Measurements from ENCODE around the gene CHST15.

The CHST15 gene

DNA sequence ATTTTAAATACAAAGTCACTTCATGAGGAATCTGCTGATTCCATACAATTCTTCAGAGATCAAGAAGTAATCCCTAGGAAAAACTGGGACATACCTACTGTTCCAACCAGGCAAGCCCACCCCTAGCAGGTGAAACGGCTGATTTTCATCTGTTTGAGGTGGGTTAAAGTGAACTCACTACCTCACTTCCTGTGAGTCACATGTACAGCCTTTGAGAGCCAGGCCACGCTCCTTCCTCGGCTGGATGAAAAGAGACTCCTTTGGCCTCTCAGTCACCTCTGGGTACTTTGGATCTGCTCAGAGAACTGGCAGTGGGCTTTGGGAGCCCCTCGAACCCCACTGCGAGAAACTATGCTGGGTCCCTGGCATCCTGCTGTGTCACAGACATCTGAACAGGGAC is 68.2 kb downstream of the CHST15 start:
- peaks cover 10% of the 10 kb centered on the region for H3K4me1 ChIP-seq (ENCODE audit: control insufficient read depth, insufficient read depth, low read length)
- H3K27me3 ChIP-seq (ENCODE audit: control insufficient read depth, insufficient read depth, low read length, poor library complexity, severe bottlenecking) = peaks cover 14% of the 10 kb centered on the region
- no peak overlapping the region for H3K27ac ChIP-seq (ENCODE audit: insufficient read depth, low read depth, low read length, poor library complexity, severe bottlenecking)
- whole genome bisulfite sequencing, 2 experiments = 92 to 94% methylated on average over 5 of the region's 5 CpGs
- H3K9me3 ChIP-seq (ENCODE audit: control insufficient read depth, low read length) = no peaks in the 10 kb centered on the region
- H3K36me3 ChIP-seq (ENCODE audit: control insufficient read depth, insufficient read depth, low read length) = no peaks in the 10 kb centered on the region
- no peak overlapping the region for H3K4me3 ChIP-seq (ENCODE audit: insufficient read depth, low read depth, low read length)

DNA sequence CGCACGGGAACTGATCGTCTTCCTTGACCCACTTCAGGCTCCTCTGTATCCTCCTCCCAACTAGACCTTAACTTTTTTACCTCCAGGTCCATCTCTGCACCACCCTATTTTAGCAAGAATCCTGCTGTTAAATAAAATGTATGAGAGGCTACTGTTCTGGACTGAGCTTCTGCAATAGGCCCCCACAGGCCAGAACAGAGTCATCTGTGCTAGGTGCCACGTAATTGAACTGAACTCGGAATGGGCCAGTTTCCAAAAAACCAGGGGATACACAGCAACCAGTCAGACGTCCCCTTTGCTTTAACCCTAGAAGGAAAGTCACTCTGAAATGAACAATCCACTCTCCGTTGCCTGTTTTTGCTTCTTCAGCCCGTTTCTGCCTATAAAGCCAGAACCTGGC is 71.3 kb downstream of the CHST15 start:
- 84 to 86% methylated on average over 8 of the region's 8 CpGs for WGBS, 2 experiments
- Histone ChIP-seq H3K36me3 (ENCODE audit: control insufficient read depth, insufficient read depth, low read length) (no peaks in the 10 kb centered on the region), H3K27me3 (ENCODE audit: control insufficient read depth, insufficient read depth, low read length, poor library complexity, severe bottlenecking) (peaks cover 14% of the 10 kb centered on the region), H3K4me3 (ENCODE audit: insufficient read depth, low read depth, low read length) (no peak overlapping the region), H3K4me1 (ENCODE audit: control insufficient read depth, insufficient read depth, low read length) (peaks cover 10% of the 10 kb centered on the region), H3K9me3 (ENCODE audit: control insufficient read depth, low read length) (no peaks in the 10 kb centered on the region), H3K27ac (ENCODE audit: insufficient read depth, low read depth, low read length, poor library complexity, severe bottlenecking) (no peak overlapping the region)

DNA sequence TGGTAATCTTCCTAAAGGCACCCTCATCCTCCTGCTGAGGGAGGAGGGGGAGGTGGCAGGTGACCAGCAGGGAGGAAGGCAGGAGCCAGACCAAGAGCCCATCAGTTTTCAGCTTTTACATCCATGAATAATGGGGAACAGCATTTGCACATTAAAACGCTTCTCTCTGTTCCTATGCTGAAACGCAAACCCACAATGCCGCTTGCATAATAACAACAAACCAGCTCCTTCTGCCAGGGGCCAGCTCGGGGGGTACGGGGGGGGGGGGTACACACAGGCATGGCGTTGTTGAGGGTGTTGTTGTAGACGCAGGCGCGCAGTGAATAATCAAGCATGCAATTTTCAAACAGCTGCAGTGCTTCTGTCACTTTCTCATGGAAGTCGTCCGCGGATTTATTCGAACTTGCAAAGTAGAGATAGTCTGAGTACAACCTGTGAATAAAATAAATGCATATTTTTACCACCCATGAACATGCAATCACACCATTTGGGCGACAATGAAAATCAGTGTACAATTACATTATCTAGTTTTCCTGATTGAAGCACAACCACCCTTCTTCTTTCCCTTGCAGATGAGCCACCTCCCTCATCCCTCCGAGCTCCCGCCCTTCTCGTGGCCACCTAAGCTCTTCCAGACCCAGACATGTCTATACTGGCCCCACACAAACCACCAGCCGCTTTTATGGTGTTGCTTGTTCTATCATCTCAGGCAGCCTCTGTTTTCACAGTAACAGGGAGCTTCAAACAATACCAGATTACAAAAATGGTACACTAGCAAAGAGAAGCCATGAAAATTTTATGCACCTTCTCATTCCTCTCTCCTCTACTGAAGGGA is 72.2 kb downstream of the CHST15 start:
- H3K27me3 ChIP-seq (ENCODE audit: control insufficient read depth, insufficient read depth, low read length, poor library complexity, severe bottlenecking) = peaks cover 14% of the 10 kb centered on the region
- no peaks in the 10 kb centered on the region for H3K9me3 ChIP-seq (ENCODE audit: control insufficient read depth, low read length)
- H3K4me3 ChIP-seq (ENCODE audit: insufficient read depth, low read depth, low read length) = no peak overlapping the region
- H3K4me1 ChIP-seq (ENCODE audit: control insufficient read depth, insufficient read depth, low read length) = peaks cover 12% of the 10 kb centered on the region
- WGBS, 2 experiments = 17 to 20% methylated on average over 18 of the region's 18 CpGs
- H3K27ac ChIP-seq (ENCODE audit: insufficient read depth, low read depth, low read length, poor library complexity, severe bottlenecking) = no peak overlapping the region
- no peaks in the 10 kb centered on the region for H3K36me3 ChIP-seq (ENCODE audit: control insufficient read depth, insufficient read depth, low read length)

DNA sequence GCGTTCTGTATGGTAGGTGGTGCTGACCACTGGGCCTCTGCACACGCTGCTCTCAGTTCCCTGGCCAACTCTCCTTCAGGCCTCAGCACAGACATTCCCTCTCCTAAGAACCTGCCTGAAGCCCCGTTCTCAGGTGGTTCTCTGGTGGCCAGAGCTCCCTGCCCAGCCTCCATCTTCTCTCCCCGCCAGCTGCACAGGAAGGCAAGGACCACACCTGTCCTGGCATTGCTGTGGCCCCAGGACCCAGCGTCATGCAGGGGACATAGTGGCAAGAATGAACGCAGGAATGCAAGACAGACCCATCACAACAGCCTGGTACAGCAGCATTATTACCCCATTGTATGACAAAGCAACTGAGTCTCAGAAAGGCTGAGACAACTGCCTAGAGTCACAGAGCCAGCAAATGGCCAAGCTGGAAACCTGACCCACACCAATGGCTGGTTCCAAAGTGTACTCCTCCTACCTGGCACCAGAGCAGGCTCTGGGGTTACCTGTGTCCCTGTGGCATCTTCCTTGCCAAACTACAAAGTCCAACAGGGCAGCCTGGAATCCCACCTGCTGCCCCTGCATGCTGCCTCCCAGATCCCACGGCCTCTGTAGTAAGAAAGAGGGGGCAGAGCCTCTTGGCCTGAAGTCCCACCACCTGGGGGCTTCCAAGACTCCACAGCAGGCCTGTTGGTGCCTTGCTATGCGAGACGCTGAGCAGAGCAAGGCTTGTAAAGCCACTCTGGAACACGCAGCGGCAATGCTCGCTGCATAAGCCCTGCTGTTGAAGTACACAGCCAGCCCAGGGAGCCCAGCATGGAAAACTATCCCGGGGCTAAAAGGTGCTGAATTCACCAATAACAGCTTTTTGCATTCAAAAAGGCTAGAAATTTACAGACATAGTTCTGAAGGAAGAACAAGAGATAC is 73.3 kb downstream of the CHST15 start:
- Histone ChIP-seq H3K4me1 (ENCODE audit: control insufficient read depth, insufficient read depth, low read length) (peaks cover 13% of the 10 kb centered on the region), H3K4me3 (ENCODE audit: insufficient read depth, low read depth, low read length) (no peak overlapping the region)

DNA sequence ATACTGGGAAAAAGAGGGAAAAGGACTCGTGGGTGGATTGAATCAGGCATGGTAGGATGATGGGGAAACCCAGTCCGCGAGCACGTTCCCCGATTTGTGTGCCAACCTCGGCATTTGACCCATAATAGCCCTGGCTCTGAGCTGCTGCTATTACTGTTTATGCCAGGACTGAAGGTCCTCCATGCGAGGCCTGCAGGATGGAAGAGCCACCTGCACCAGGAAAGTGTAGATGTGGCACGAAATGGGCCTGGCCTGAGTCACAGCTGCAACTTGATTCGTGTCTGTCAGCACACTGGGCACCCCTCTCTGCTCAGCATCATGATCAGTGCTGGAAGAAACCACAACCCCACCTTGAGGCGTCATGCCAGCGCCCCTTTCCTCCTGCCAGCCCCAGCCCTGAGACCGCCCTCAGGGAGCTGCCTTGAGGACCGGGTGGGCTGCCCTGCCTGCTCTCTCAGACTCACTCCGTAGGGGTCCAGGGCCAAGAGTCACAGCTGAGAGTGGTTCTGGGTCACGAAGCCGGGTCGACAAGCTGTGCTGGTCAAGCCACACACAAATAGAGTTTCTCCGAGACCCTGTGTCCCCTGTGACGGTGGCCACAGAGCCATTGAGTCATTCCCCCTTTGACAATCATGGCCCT is 74.4 kb downstream of the CHST15 start:
- Histone ChIP-seq H3K36me3 (ENCODE audit: control insufficient read depth, insufficient read depth, low read length) (no peaks in the 10 kb centered on the region), H3K27me3 (ENCODE audit: control insufficient read depth, insufficient read depth, low read length, poor library complexity, severe bottlenecking) (peaks cover 14% of the 10 kb centered on the region)
- 93 to 94% methylated on average over 19 of the region's 19 CpGs for WGBS, 2 experiments

More for the DNA sequence above, 73.3 kb downstream of the CHST15 start:
- WGBS, 2 experiments = 45% methylated on average over 13 of the region's 13 CpGs
- Histone ChIP-seq H3K27ac (ENCODE audit: insufficient read depth, low read depth, low read length, poor library complexity, severe bottlenecking) (no peak overlapping the region), H3K27me3 (ENCODE audit: control insufficient read depth, insufficient read depth, low read length, poor library complexity, severe bottlenecking) (peaks cover 14% of the 10 kb centered on the region), H3K9me3 (ENCODE audit: control insufficient read depth, low read length) (no peaks in the 10 kb centered on the region), H3K36me3 (ENCODE audit: control insufficient read depth, insufficient read depth, low read length) (no peaks in the 10 kb centered on the region)

DNA sequence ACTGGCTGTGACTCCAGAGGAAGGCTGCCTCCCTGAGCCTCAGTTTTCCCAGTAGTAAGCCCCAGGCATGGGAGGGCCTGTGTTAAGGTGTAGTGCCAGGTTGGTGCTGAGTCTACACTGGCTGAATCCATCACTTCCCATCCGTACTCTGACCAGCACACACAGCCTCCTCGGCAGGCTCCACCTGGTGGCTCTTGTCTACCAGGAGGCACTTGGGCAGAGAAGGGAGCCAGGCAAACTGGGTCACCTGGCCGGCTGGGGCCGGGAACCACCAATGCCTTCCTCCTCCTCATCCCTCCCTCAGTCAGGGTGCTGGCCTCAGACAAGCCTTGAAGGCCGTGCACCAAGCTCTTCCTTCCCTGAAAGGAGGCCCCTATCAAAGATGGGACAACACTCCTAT is 75.7 kb downstream of the CHST15 start:
- no peak overlapping the region for H3K27ac ChIP-seq (ENCODE audit: insufficient read depth, low read depth, low read length, poor library complexity, severe bottlenecking)
- 89 to 90% methylated on average over 5 of the region's 5 CpGs for WGBS, 2 experiments
- H3K4me3 ChIP-seq (ENCODE audit: insufficient read depth, low read depth, low read length) = no peak overlapping the region
- no peaks in the 10 kb centered on the region for H3K36me3 ChIP-seq (ENCODE audit: control insufficient read depth, insufficient read depth, low read length)
- H3K4me1 ChIP-seq (ENCODE audit: control insufficient read depth, insufficient read depth, low read length) = peaks cover 13% of the 10 kb centered on the region
- no peaks in the 10 kb centered on the region for H3K9me3 ChIP-seq (ENCODE audit: control insufficient read depth, low read length)
- H3K27me3 ChIP-seq (ENCODE audit: control insufficient read depth, insufficient read depth, low read length, poor library complexity, severe bottlenecking) = peaks cover 14% of the 10 kb centered on the region

More for the DNA sequence above, 74.4 kb downstream of the CHST15 start:
- H3K27ac ChIP-seq (ENCODE audit: insufficient read depth, low read depth, low read length, poor library complexity, severe bottlenecking) = no peak overlapping the region
- no peaks in the 10 kb centered on the region for H3K9me3 ChIP-seq (ENCODE audit: control insufficient read depth, low read length)
- H3K4me1 ChIP-seq (ENCODE audit: control insufficient read depth, insufficient read depth, low read length) = peaks cover 13% of the 10 kb centered on the region
- H3K4me3 ChIP-seq (ENCODE audit: insufficient read depth, low read depth, low read length) = no peak overlapping the region

DNA sequence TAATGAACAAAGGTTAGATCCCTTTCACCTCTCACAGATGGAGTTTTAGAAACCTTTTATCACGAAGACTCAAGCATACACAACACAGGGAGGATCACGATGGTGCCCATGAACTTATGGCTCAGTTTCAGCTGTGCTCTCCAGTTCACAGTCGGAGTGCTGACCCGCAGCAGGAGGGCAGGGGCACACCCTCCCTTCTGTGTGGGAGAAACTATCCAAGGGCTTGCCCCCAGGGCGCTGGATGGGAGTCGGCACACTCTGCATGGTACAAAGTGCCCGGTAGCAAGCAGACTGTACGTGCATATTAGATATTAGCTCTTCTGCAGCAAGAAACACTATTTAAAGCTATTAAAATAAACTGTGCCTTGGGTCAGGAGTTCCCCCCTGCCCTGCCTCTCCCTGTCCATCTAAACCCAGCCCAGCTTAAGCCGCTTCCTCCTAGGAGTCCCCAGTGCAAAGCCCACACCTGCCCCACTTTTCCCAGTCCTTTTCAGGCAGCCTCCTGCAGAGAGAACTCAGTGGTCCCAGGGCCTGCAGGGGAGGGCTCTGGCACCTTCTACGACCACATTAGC is 76.5 kb downstream of the CHST15 start:
- Histone ChIP-seq H3K4me1 (ENCODE audit: control insufficient read depth, insufficient read depth, low read length) (peaks cover 13% of the 10 kb centered on the region), H3K27ac (ENCODE audit: insufficient read depth, low read depth, low read length, poor library complexity, severe bottlenecking) (no peak overlapping the region), H3K36me3 (ENCODE audit: control insufficient read depth, insufficient read depth, low read length) (no peaks in the 10 kb centered on the region), H3K27me3 (ENCODE audit: control insufficient read depth, insufficient read depth, low read length, poor library complexity, severe bottlenecking) (peaks cover 14% of the 10 kb centered on the region), H3K9me3 (ENCODE audit: control insufficient read depth, low read length) (no peaks in the 10 kb centered on the region), H3K4me3 (ENCODE audit: insufficient read depth, low read depth, low read length) (no peak overlapping the region)
- 84 to 85% methylated on average over 10 of the region's 10 CpGs for WGBS, 2 experiments

DNA sequence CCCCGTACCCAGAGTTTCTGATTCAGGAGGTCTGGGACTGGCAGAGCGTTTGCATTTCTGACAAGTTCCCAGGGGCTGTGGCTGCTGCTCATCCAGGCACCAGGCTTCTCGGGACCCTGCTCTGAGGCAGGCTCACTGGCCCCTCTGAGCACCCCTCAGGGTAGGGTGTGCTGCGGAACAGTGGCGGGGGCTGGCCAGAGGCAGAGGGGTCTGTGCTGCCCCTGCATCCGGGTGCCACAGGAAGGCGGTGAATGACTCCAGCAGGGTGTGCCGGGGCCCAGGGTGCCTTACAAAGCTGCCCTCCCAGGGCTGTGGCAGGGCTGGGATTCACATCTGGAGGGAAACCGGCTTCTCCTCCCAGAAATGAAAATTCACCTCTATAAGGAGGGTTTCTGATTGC is 77.4 kb downstream of the CHST15 start:
- H3K4me1 ChIP-seq (ENCODE audit: control insufficient read depth, insufficient read depth, low read length) = peaks cover 10% of the 10 kb centered on the region
- H3K36me3 ChIP-seq (ENCODE audit: control insufficient read depth, insufficient read depth, low read length) = no peaks in the 10 kb centered on the region
- H3K27ac ChIP-seq (ENCODE audit: insufficient read depth, low read depth, low read length, poor library complexity, severe bottlenecking) = no peak overlapping the region
- no peak overlapping the region for H3K4me3 ChIP-seq (ENCODE audit: insufficient read depth, low read depth, low read length)
- no peaks in the 10 kb centered on the region for H3K9me3 ChIP-seq (ENCODE audit: control insufficient read depth, low read length)
- 79 to 85% methylated on average over 9 of the region's 9 CpGs for WGBS, 2 experiments
- H3K27me3 ChIP-seq (ENCODE audit: control insufficient read depth, insufficient read depth, low read length, poor library complexity, severe bottlenecking) = peaks cover 6% of the 10 kb centered on the region

DNA sequence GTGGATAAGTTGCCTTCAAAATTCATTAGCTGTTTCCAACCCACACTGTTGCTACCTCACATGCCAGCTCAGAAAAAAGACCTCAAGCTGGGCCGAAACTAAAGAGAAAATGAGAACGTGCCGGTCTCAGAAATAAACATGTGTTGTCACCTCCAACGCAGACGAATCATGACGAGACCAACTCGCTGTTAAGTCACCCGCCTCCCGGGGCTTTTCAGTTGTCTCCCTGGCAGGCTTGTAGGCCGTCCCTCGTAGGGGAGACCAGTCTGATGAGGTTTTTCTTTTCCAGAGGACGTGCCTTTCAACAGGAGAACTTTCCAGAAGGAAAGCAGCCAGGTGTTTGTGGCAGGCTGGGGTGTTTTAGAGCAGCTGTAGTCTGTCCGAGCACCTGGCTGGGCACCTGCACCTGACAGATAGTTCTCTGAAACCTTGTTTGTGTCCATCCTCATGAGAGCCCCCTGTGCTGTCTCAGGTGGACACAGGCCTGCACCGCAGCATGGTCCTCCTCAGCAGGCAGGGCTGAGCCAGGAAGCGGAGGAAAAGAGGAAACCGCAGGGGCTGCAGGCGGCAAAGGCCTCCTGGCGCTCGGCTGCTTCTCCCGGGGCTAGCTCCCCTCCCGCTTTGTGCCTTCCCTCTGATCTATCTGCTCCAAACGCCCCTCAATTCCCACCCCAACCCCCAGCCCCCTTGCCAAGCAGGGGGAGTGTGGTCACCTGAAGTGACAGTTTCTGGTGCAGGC is 78.8 kb downstream of the CHST15 start:
- no peak overlapping the region for H3K4me3 ChIP-seq (ENCODE audit: insufficient read depth, low read depth, low read length)
- no peak overlapping the region for H3K27ac ChIP-seq (ENCODE audit: insufficient read depth, low read depth, low read length, poor library complexity, severe bottlenecking)
- H3K4me1 ChIP-seq (ENCODE audit: control insufficient read depth, insufficient read depth, low read length) = peaks cover 3% of the 10 kb centered on the region
- no peaks in the 10 kb centered on the region for H3K36me3 ChIP-seq (ENCODE audit: control insufficient read depth, insufficient read depth, low read length)
- no peaks in the 10 kb centered on the region for H3K9me3 ChIP-seq (ENCODE audit: control insufficient read depth, low read length)
- 80 to 81% methylated on average over 22 of the region's 22 CpGs for WGBS, 2 experiments
- no peaks in the 10 kb centered on the region for H3K27me3 ChIP-seq (ENCODE audit: control insufficient read depth, insufficient read depth, low read length, poor library complexity, severe bottlenecking)
